Sigmoid colon (tissue), 7 donors: ENCODE data around the gene ADCY3. TPM values are rescaled to one million over a fixed set of nuclear protein-coding genes. Genes with fewer than 3 reads are reported as not detected.

ENCODE experiments used
- DNase-seq: peaks from one replicate; pipeline ENCODE4 v3.0.0-alpha.2; 2019
- H3K27ac ChIP-seq, 4 donors: fragments of 200-600 bp; sonication (generic); one replicate each; pipeline ENCODE4 v1.5.1; 2016 to 2019; ENCODE audit warnings: mild to moderate bottlenecking in 1 of 4
- H3K27me3 ChIP-seq, 3 donors: fragments of 200-600 bp; sonication (generic); one replicate each; pipeline ENCODE4 v1.5.1; 2019; ENCODE audit warnings: mild to moderate bottlenecking in 1 of 3
- H3K36me3 ChIP-seq, 4 donors: fragments of 200-600 bp; sonication (generic); one replicate each; pipeline ENCODE4 v1.5.1; 2016 to 2019
- H3K4me1 ChIP-seq, 4 donors: fragments of 200-600 bp; sonication (generic); one replicate each; pipeline ENCODE4 v1.5.1; 2017 to 2019
- H3K4me3 ChIP-seq, 4 donors: fragments of 200-600 bp; sonication (generic); one replicate each; pipeline ENCODE4 v1.5.1; 2017 to 2019; ENCODE audit warnings: mild to moderate bottlenecking in 2 of 4, moderate library complexity in 1 of 4
- H3K9me3 ChIP-seq, 4 donors: fragments of 200-600 bp in 3 of 4; sonication (generic) in 3 of 4; one replicate each; pipeline versions ENCODE4 v1.5.1 to v1.6.1; 2013 to 2019
- CTCF ChIP-seq, 4 experiments: fragments of 450-650 bp in 3 of 4; fragments of 200-600 bp in 1 of 4; IDR thresholded peaks; one replicate each; pipeline ENCODE4 v1.5.1; 2016 to 2019; ENCODE audit warnings: antibody characterized with exemption in 4 of 4, mild to moderate bottlenecking in 3 of 4, moderate library complexity in 2 of 4
- EP300 ChIP-seq, 4 donors: sonication (generic); formaldehyde crosslinking; IDR thresholded peaks; one replicate each; pipeline ENCODE4 v1.6.1; 2017; ENCODE audit warnings: antibody characterized with exemption in 4 of 4
- POLR2A ChIP-seq, 2 donors: fragments of 450-650 bp; IDR thresholded peaks; one replicate each; pipeline ENCODE4 v1.6.1; 2016; ENCODE audit warnings: antibody characterized with exemption in 2 of 2, mild to moderate bottlenecking in 2 of 2, moderate library complexity in 2 of 2
- POLR2AphosphoS5 ChIP-seq, 4 donors: sonication (generic); formaldehyde crosslinking; IDR thresholded peaks; one replicate each; pipeline ENCODE4 v1.6.1; 2017; ENCODE audit warnings: antibody characterized with exemption in 4 of 4
- WGBS, 2 donors: extraction: QIAGEN DNeasy Blood & Tissue Kit; methylation state at CpG; one replicate each; pipeline ENCODE4 v1.1.7; 2013; 5-methylcytosine and 5-hydroxymethylcytosine counted together
- intact Hi-C: fragments of 100-400 bp; cut with DNase I; formaldehyde crosslinking; loops from one replicate; pipeline ENCODE4 v1.15.1; 2023
- polyA plus RNA-seq, 3 donors: library from polyadenylated mRNA; stranded (reverse); fragments of 200-250 nt; gene quantifications; one replicate each; pipeline ENCODE4 v1.2.3, GENCODE V29; 2013
- total RNA-seq, 4 donors: library from RNA; depleted of rRNA; stranded (reverse); fragments of >200 nt; gene quantifications; one replicate each; pipeline ENCODE4 v1.1.0, GENCODE V29; 2016
- donor health status: healthy with polysubstance abuse.
- donor health status: Bipolar disorder and iron deficiency.
- donor health status: healthy.

ADCY3 gene
- total and polyA plus RNA-seq, 7 donors = 3.5 to 43.8 (median 17.5) TPM

- TF ChIP-seq POLR2AphosphoS5 (IDR thresholded peaks at IDR 0.05) (no peak), EP300 (IDR thresholded peaks at IDR 0.05) (no peak), POLR2A (IDR thresholded peaks at IDR 0.05) (no peak), CTCF (IDR thresholded peaks at IDR 0.05) (no peak)
- intact Hi-C loops = no loop called here
- no peaks in the 10 kb centered on the region for H3K27me3 ChIP-seq
- WGBS, 2 donors = 61 to 65% methylated on average over 3 of the region's 3 CpGs
- peaks cover 0 to 12% (median 10%) of the 10 kb centered on the region in 4 donors for H3K4me1 ChIP-seq
- H3K27ac ChIP-seq = no peak overlapping the region
- DNase-seq = no peak
- no peak overlapping the region for H3K4me3 ChIP-seq
- no peaks in the 10 kb centered on the region for H3K9me3 ChIP-seq
- H3K36me3 ChIP-seq = no peaks in the 10 kb centered on the region
These were observed 131.2 kb downstream of the ADCY3 start for GRCh38 chr2:24788816-24789215.

- no peak for DNase-seq
- intact Hi-C loops = no loop called here
These were observed 132.5 kb downstream of the ADCY3 start for GRCh38 chr2:24787532-24787931.

GRCh38 chr2:24785671-24786321, 134.2 kb downstream of the ADCY3 start:
- intact Hi-C loops = no loop called here
- Histone ChIP-seq H3K4me3 (no peak overlapping the region), H3K9me3 (no peaks in the 10 kb centered on the region), H3K27ac (no peak overlapping the region), H3K27me3 (no peaks in the 10 kb centered on the region), H3K36me3 (no peaks in the 10 kb centered on the region), H3K4me1 (no peaks in the 10 kb centered on the region)
- TF ChIP-seq POLR2A (IDR thresholded peaks at IDR 0.05) = no peak
- TF ChIP-seq EP300 (IDR thresholded peaks at IDR 0.05) = no peak
- TF ChIP-seq POLR2AphosphoS5 (IDR thresholded peaks at IDR 0.05) = no peak
- no peak for TF ChIP-seq CTCF (IDR thresholded peaks at IDR 0.05)
- no peak for DNase-seq
- WGBS, 2 donors = 71 to 92% methylated on average over 6 of the region's 6 CpGs

More at GRCh38 chr2:24787532-24787931, 132.5 kb downstream of the ADCY3 start:
- WGBS, 2 donors = 85 to 89% methylated on average over 2 of the region's 2 CpGs
- Histone ChIP-seq H3K36me3 (no peaks in the 10 kb centered on the region), H3K27me3 (no peaks in the 10 kb centered on the region), H3K9me3 (no peaks in the 10 kb centered on the region), H3K4me1 (peaks cover 0 to 7% (median 4%) of the 10 kb centered on the region in 4 donors), H3K27ac (no peak overlapping the region), H3K4me3 (no peak overlapping the region)
- no peak for TF ChIP-seq CTCF (IDR thresholded peaks at IDR 0.05)

GRCh38 chr2:24783641-24784040, 136.4 kb downstream of the ADCY3 start:
- WGBS, 2 donors = 94 to 97% methylated on average over 3 of the region's 3 CpGs
- intact Hi-C loops = no loop called here
- H3K4me3 ChIP-seq = no peak overlapping the region
- H3K9me3 ChIP-seq = no peaks in the 10 kb centered on the region
- no peaks in the 10 kb centered on the region for H3K27me3 ChIP-seq
- H3K36me3 ChIP-seq = no peaks in the 10 kb centered on the region
- H3K4me1 ChIP-seq = no peaks in the 10 kb centered on the region
- DNase-seq = no peak
- H3K27ac ChIP-seq = no peak overlapping the region
- TF ChIP-seq POLR2A (IDR thresholded peaks at IDR 0.05) = no peak
- no peak for TF ChIP-seq POLR2AphosphoS5 (IDR thresholded peaks at IDR 0.05)
- TF ChIP-seq CTCF (IDR thresholded peaks at IDR 0.05) = no peak
- TF ChIP-seq EP300 (IDR thresholded peaks at IDR 0.05) = no peak

GRCh38 chr2:24779116-24779515, 140.9 kb downstream of the ADCY3 start:
- no peak overlapping the region for H3K4me3 ChIP-seq
- intact Hi-C loops = no loop called here
- H3K27ac ChIP-seq = no peak overlapping the region
- TF ChIP-seq POLR2A (IDR thresholded peaks at IDR 0.05) (no peak), EP300 (IDR thresholded peaks at IDR 0.05) (no peak), CTCF (IDR thresholded peaks at IDR 0.05) (no peak), POLR2AphosphoS5 (IDR thresholded peaks at IDR 0.05) (no peak)
- no peaks in the 10 kb centered on the region for H3K36me3 ChIP-seq
- 53 to 60% methylated on average over 2 of the region's 2 CpGs for WGBS, 2 donors
- H3K4me1 ChIP-seq = no peaks in the 10 kb centered on the region
- H3K27me3 ChIP-seq = no peaks in the 10 kb centered on the region
- no peaks in the 10 kb centered on the region for H3K9me3 ChIP-seq
- no peak for DNase-seq
